H9 (cell line): ENCODE results near the gene FOXO1. TPM values are rescaled to one million over a fixed set of nuclear protein-coding genes. Genes with fewer than 3 reads are reported as not detected.

Experiments used
- DNase-seq: peaks from one replicate; pipeline ENCODE4 v3.0.0-alpha.2; 2017
- H2AFZ ChIP-seq: one replicate; pipeline ENCODE4 v1.6.1; 2013; ENCODE audit warnings: mild to moderate bottlenecking, low read length, control low read depth, moderate library complexity
- H2AK5ac ChIP-seq: 2 replicates; pipeline ENCODE4 v1.6.1; 2013; ENCODE audit warnings: low read length, control low read depth, mixed read lengths; ENCODE audit not compliant: insufficient read length
- H2BK120ac ChIP-seq: one replicate; pipeline ENCODE4 v1.6.1; 2013; ENCODE audit warnings: low read depth, mild to moderate bottlenecking, low read length, control low read depth, inconsistent platforms; ENCODE audit not compliant: poor library complexity, severe bottlenecking
- H2BK12ac ChIP-seq: 2 replicates; pipeline ENCODE4 v1.6.1; 2013; ENCODE audit warnings: low read length, control low read depth, mixed read lengths, low read depth; ENCODE audit not compliant: insufficient read length
- H2BK15ac ChIP-seq: 2 replicates; pipeline ENCODE4 v1.6.1; 2013; ENCODE audit warnings: low read depth, low read length, control low read depth
- H2BK20ac ChIP-seq: one replicate; pipeline ENCODE4 v1.6.1; 2013; ENCODE audit warnings: low read depth, mild to moderate bottlenecking, low read length, control low read depth, inconsistent platforms; ENCODE audit not compliant: poor library complexity, severe bottlenecking
- H2BK5ac ChIP-seq: 2 replicates; pipeline ENCODE4 v1.6.1; 2013; ENCODE audit warnings: low read length, control low read depth, mixed read lengths; ENCODE audit not compliant: insufficient read length
- H3K14ac ChIP-seq: 2 replicates; pipeline ENCODE4 v1.6.1; 2013; ENCODE audit warnings: low read length, control low read depth; ENCODE audit not compliant: insufficient read depth
- H3K18ac ChIP-seq: 2 replicates; pipeline ENCODE4 v1.6.1; 2013; ENCODE audit warnings: low read depth, mild to moderate bottlenecking, mixed read lengths, low read length, control low read depth; ENCODE audit not compliant: insufficient read length
- H3K23ac ChIP-seq: 2 replicates; pipeline ENCODE4 v1.6.1; 2013; ENCODE audit warnings: low read length, control low read depth, mixed read lengths, low read depth; ENCODE audit not compliant: insufficient read length
- H3K23me2 ChIP-seq: 2 replicates; pipeline ENCODE4 v1.6.1; 2013; ENCODE audit warnings: low read depth, mild to moderate bottlenecking, mixed read lengths, low read length, control low read depth; ENCODE audit not compliant: insufficient read length, poor library complexity, severe bottlenecking
- H3K27ac ChIP-seq: 2 replicates; pipeline ENCODE4 v1.5.1; 2013; ENCODE audit warnings: low read length, control low read depth, mixed read lengths, low read depth; ENCODE audit not compliant: insufficient read length
- H3K27me3 ChIP-seq: 2 replicates; pipeline ENCODE4 v1.6.1; 2013; ENCODE audit warnings: low read length, control low read depth, inconsistent platforms; ENCODE audit not compliant: insufficient read depth
- H3K4ac ChIP-seq: 2 replicates; pipeline ENCODE4 v1.6.1; 2013; ENCODE audit warnings: low read depth, mild to moderate bottlenecking, control low read depth, inconsistent platforms, low read length, moderate library complexity
- H3K4me1 ChIP-seq: 2 replicates; pipeline ENCODE4 v1.6.1; 2013; ENCODE audit warnings: low read length, control low read depth, inconsistent platforms; ENCODE audit not compliant: insufficient read depth
- H3K4me2 ChIP-seq: 2 replicates; pipeline ENCODE4 v1.6.1; 2013; ENCODE audit warnings: low read length, control low read depth, mixed read lengths; ENCODE audit not compliant: insufficient read length, insufficient read depth
- H3K56ac ChIP-seq: 2 replicates; pipeline ENCODE4 v1.6.1; 2013; ENCODE audit warnings: low read depth, mild to moderate bottlenecking, mixed read lengths, low read length, control low read depth; ENCODE audit not compliant: insufficient read length
- H3K79me1 ChIP-seq: 2 replicates; pipeline ENCODE4 v1.6.1; 2013; ENCODE audit warnings: low read depth, mild to moderate bottlenecking, moderate library complexity, low read length, control low read depth, inconsistent platforms; ENCODE audit not compliant: insufficient read depth, poor library complexity, severe bottlenecking
- H3K79me2 ChIP-seq: 2 replicates; pipeline ENCODE4 v1.6.1; 2013; ENCODE audit warnings: low read length, control low read depth, inconsistent platforms; ENCODE audit not compliant: insufficient read depth
- H3K9ac ChIP-seq: 2 replicates; pipeline ENCODE4 v1.6.1; 2013; ENCODE audit warnings: low read length, control low read depth, mixed read lengths; ENCODE audit not compliant: insufficient read length; ENCODE audit errors: extremely low read depth
- H3K9me3 ChIP-seq: one replicate; pipeline ENCODE4 v1.6.1; 2013; ENCODE audit warnings: low read depth, low read length, inconsistent platforms; ENCODE audit not compliant: control insufficient read depth
- H3T11ph ChIP-seq: one replicate; pipeline ENCODE4 v1.6.1; 2013; ENCODE audit warnings: mild to moderate bottlenecking, low read length, control low read depth, inconsistent platforms
- H4K20me1 ChIP-seq: one replicate; pipeline ENCODE4 v1.6.1; 2013; ENCODE audit not compliant: control insufficient read depth, insufficient read length, insufficient read depth
- H4K5ac ChIP-seq: 2 replicates; pipeline ENCODE4 v1.6.1; 2013; ENCODE audit warnings: low read depth, mild to moderate bottlenecking, mixed read lengths, low read length, control low read depth; ENCODE audit not compliant: insufficient read length
- H4K8ac ChIP-seq: replicated peaks from 2 replicates; pipeline ENCODE4 v1.6.1; 2013; ENCODE audit warnings: low read length, control low read depth, mixed read lengths, low read depth; ENCODE audit not compliant: insufficient read length
- H4K91ac ChIP-seq: 2 replicates; pipeline ENCODE4 v1.6.1; 2013; ENCODE audit warnings: low read depth, mild to moderate bottlenecking, moderate library complexity, mixed read lengths, low read length, control low read depth; ENCODE audit not compliant: insufficient read length
- H3K27ac Mint-ChIP-seq, 3 experiments: 2 replicates in 2 of 3; 3 replicates in 1 of 3; pipeline ENCODE4 v1.8.0; 2020 to 2021; ENCODE audit warnings: mixed read lengths in 3 of 3, mild to moderate bottlenecking in 1 of 3, moderate library complexity in 1 of 3
- H3K27me3 Mint-ChIP-seq: 2 replicates; pipeline ENCODE4 v1.8.0; 2021; ENCODE audit warnings: low read depth, mild to moderate bottlenecking, moderate library complexity, mixed read lengths
- H3K36me3 Mint-ChIP-seq, 3 experiments: 2 replicates in 2 of 3; 3 replicates in 1 of 3; pipeline ENCODE4 v1.8.0; 2020 to 2021; ENCODE audit warnings: low read depth in 3 of 3, mixed read lengths in 3 of 3; ENCODE audit not compliant: insufficient read depth in 1 of 3
- H3K4me1 Mint-ChIP-seq, 2 experiments: 2 replicates each; pipeline ENCODE4 v1.8.0; 2020; ENCODE audit warnings: mixed read lengths in 2 of 2
- H3K4me3 Mint-ChIP-seq, 2 experiments: 2 replicates in 1 of 2; 3 replicates in 1 of 2; pipeline ENCODE4 v1.8.0; 2020 to 2021; ENCODE audit warnings: mild to moderate bottlenecking in 2 of 2, mixed read lengths in 2 of 2, moderate library complexity in 1 of 2
- H3K9me3 Mint-ChIP-seq, 2 experiments: 2 replicates in 1 of 2; 3 replicates in 1 of 2; pipeline ENCODE4 v1.8.0; 2020; ENCODE audit warnings: mild to moderate bottlenecking in 2 of 2, mixed read lengths in 2 of 2, moderate library complexity in 1 of 2
- WGBS: extraction: QIAGEN DNeasy Blood & Tissue Kit; methylation state at CpG from one replicate; pipeline ENCODE4 v1.1.7; 2013; ENCODE audit warnings: missing lambda C conversion rate, low lambda C conversion rate, mixed read lengths; ENCODE audit not compliant: insufficient read length; ENCODE audit errors: extremely low coverage; 5-methylcytosine and 5-hydroxymethylcytosine counted together
- total RNA-seq: library from RNA; stranded (reverse); gene quantifications from 2 replicates; pipeline ENCODE4 v1.2.1, GENCODE V29; 2021
- TF ChIP-seq, protein P1 (sequence below): fragments of 200-600 bp; sonication (generic); conservative IDR thresholded peaks from 3 replicates; pipeline ENCODE4 v1.8.0; 2021; ENCODE audit warnings: antibody characterized with exemption, mild to moderate bottlenecking

FOXO1 gene
- total RNA-seq, 1 experiment from 2014 or later: 44.6 TPM

DNA sequence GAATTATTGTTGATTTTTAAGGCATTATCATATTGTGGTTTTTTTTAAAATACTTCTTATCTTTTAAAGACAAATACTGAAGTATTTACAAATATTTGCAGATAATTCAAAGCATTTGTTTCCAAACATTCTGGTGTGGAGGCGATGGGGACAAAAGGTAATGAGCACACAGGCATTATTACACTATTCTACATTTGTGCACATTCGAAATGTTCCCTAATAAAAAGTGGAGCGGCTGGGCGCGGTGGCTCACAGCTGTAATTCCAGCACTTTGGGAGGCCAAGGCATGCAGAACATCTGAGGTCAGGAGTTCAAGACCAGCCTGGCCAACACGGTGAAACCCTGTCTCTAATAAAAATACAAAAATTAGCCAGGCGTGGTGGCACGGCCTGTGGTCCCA lies 133.4 kb downstream of the FOXO1 start:
- no peaks in the 10 kb centered on the region for H3K27me3 ChIP-seq
- H3K56ac ChIP-seq: no peak overlapping the region
- no peak overlapping the region for H2BK120ac ChIP-seq
- H3K23ac ChIP-seq: no peak overlapping the region
- no peak overlapping the region for H3K18ac ChIP-seq
- H2BK12ac ChIP-seq: no peak overlapping the region
- no peak overlapping the region for H2BK20ac ChIP-seq
- WGBS: no CpG with 5 or more reads among the region's 8 CpGs
- H3K4me2 ChIP-seq: no peak overlapping the region
- no peak overlapping the region for H4K8ac ChIP-seq
- H3K27ac Mint-ChIP-seq: no peak overlapping the region
- H3K9ac ChIP-seq: no peak overlapping the region
- no peak overlapping the region for H3K27ac ChIP-seq
- H2AFZ ChIP-seq: no peak overlapping the region
- no peaks in the 10 kb centered on the region for H3K23me2 ChIP-seq
- H3T11ph ChIP-seq: no peak overlapping the region
- no peaks in the 10 kb centered on the region for H3K9me3 ChIP-seq
- H3K36me3 Mint-ChIP-seq: peaks cover 0 to 6% (median 0%) of the 10 kb centered on the region in 3 experiments; a peak in 2 of 7 replicates
- no peak overlapping the region for H4K91ac ChIP-seq
- no peak overlapping the region for H2BK5ac ChIP-seq
- no peaks in the 10 kb centered on the region for H3K27me3 Mint-ChIP-seq
- H4K5ac ChIP-seq: no peak overlapping the region
- no peaks in the 10 kb centered on the region for H3K79me1 ChIP-seq
- no peak overlapping the region for H3K4ac ChIP-seq
- DNase-seq: no peak
- peaks cover 3% of the 10 kb centered on the region; the same call in 1 of the 2 replicates for H3K4me1 ChIP-seq
- no peak overlapping the region for H2BK15ac ChIP-seq
- peaks cover 0 to 4% of the 10 kb centered on the region in 2 experiments; a peak in 3 of 5 replicates for H3K9me3 Mint-ChIP-seq
- no peaks in the 10 kb centered on the region for H3K79me2 ChIP-seq
- H3K14ac ChIP-seq: no peak overlapping the region
- no peak overlapping the region for H3K4me3 Mint-ChIP-seq
- H2AK5ac ChIP-seq: no peak overlapping the region
- H3K4me1 Mint-ChIP-seq: peaks cover 15% of the 10 kb centered on the region in 2 experiments; a peak in 3 of 4 replicates
- no peaks in the 10 kb centered on the region for H4K20me1 ChIP-seq
- TF ChIP-seq, protein P1, sequence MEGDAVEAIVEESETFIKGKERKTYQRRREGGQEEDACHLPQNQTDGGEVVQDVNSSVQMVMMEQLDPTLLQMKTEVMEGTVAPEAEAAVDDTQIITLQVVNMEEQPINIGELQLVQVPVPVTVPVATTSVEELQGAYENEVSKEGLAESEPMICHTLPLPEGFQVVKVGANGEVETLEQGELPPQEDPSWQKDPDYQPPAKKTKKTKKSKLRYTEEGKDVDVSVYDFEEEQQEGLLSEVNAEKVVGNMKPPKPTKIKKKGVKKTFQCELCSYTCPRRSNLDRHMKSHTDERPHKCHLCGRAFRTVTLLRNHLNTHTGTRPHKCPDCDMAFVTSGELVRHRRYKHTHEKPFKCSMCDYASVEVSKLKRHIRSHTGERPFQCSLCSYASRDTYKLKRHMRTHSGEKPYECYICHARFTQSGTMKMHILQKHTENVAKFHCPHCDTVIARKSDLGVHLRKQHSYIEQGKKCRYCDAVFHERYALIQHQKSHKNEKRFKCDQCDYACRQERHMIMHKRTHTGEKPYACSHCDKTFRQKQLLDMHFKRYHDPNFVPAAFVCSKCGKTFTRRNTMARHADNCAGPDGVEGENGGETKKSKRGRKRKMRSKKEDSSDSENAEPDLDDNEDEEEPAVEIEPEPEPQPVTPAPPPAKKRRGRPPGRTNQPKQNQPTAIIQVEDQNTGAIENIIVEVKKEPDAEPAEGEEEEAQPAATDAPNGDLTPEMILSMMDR: no peak
